ENCODE measurements around the gene NUP58. TPM values are rescaled to one million over a fixed set of nuclear protein-coding genes. Genes with fewer than 3 reads are reported as not detected.

The NUP58 gene, protein sequence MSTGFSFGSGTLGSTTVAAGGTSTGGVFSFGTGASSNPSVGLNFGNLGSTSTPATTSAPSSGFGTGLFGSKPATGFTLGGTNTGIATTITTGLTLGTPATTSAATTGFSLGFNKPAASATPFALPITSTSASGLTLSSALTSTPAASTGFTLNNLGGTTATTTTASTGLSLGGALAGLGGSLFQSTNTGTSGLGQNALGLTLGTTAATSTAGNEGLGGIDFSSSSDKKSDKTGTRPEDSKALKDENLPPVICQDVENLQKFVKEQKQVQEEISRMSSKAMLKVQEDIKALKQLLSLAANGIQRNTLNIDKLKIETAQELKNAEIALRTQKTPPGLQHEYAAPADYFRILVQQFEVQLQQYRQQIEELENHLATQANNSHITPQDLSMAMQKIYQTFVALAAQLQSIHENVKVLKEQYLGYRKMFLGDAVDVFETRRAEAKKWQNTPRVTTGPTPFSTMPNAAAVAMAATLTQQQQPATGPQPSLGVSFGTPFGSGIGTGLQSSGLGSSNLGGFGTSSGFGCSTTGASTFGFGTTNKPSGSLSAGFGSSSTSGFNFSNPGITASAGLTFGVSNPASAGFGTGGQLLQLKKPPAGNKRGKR
- total RNA-seq: 56.5 and 61.5 TPM in 2 replicates
- long read RNA-seq, full-length matches to known transcripts: 84 of 111 reads
- long read RNA-seq, partial matches to known transcripts: 9 of 111 reads
- long read RNA-seq, other reads (novel, unspliced or antisense): 18 of 111 reads

DNA sequence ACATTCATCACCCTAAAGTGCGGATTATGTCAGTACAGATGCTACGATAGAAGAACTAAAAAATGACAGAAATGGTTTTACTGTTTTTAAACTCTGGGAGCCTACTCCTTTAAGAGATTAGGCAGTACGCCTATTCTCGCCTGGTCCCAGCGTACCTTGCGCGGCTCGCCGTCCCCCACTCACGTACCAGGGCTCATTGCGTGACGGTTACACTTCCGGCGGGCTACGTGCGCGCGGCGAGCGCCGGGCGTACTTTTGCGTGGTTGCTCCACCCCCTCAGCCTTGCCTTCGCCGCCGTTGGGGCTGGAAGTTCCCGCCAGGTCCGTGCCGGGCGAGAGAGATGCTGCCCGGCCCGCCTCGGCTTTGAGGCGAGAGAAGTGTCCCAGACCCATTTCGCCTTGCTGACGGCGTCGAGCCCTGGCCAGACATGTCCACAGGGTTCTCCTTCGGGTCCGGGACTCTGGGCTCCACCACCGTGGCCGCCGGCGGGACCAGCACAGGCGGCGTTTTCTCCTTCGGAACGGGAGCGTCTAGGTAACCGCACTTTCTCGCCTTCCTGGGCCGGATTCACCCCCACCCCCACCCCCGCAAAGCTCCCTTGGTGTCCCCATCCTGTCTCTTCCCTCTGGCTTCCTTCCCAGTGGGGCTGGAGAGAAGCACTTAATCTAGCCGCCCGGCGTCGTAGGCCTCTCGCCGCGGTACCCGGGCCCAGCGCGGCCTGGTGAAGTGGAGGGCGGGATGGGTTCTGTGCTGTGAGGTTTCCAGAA is at the start of gene NUP58:
TSS of gene NUP58 (plus strand) at position 279 of the 767 bp plus-strand sequence. CDS start at position 428, 149 bp downstream.
- peaks cover 31% of the 10 kb centered on the region for H3K27me3 Mint-ChIP-seq
- H3K4me3 Mint-ChIP-seq (ENCODE audit: low read depth): peak within 1 kb of the TSS; percentile 89
- no peaks in the 10 kb centered on the region for H3K9me3 Mint-ChIP-seq (ENCODE audit: low read depth)
- H3K4me1 Mint-ChIP-seq (ENCODE audit: low read depth): peaks cover 14% of the 10 kb centered on the region
- TF ChIP-seq, protein P1, sequence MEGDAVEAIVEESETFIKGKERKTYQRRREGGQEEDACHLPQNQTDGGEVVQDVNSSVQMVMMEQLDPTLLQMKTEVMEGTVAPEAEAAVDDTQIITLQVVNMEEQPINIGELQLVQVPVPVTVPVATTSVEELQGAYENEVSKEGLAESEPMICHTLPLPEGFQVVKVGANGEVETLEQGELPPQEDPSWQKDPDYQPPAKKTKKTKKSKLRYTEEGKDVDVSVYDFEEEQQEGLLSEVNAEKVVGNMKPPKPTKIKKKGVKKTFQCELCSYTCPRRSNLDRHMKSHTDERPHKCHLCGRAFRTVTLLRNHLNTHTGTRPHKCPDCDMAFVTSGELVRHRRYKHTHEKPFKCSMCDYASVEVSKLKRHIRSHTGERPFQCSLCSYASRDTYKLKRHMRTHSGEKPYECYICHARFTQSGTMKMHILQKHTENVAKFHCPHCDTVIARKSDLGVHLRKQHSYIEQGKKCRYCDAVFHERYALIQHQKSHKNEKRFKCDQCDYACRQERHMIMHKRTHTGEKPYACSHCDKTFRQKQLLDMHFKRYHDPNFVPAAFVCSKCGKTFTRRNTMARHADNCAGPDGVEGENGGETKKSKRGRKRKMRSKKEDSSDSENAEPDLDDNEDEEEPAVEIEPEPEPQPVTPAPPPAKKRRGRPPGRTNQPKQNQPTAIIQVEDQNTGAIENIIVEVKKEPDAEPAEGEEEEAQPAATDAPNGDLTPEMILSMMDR (IDR thresholded peaks at IDR 0.05; ENCODE audit: unreplicated experiment): no peak
- peaks cover 2% of the 10 kb centered on the region for H3K36me3 Mint-ChIP-seq (ENCODE audit: insufficient read depth)
- peak; percentile 76 for DNase-seq (ENCODE audit: low spot score, unreplicated experiment)
- H3K27ac Mint-ChIP-seq: peak within 1 kb of the TSS; percentile 76

DNA sequence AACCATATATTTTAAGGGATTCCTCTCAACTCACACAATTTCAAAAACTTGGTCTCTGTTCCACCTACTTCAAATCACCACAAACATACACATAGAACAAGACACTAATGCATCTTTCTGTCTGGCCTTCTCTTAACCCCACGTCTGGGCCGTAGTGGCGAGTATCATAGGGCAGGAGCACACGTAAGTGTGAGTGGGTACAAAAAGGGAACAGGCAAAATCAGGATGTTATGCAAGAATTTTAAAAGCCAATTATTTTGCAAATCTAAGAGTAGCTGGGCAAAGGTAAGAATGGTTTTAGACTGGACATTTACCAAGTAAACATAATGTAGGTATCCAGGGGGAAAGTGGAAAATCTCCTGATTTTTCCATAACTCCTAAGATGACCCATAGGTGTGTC is 49.2 kb upstream of the NUP58 start:
- TF ChIP-seq, protein P1 (IDR thresholded peaks at IDR 0.05; ENCODE audit: unreplicated experiment): no peak
- Mint-ChIP-seq H3K27ac (no peak overlapping the region), H3K36me3 (ENCODE audit: insufficient read depth) (peaks cover 10% of the 10 kb centered on the region), H3K27me3 (no peaks in the 10 kb centered on the region), H3K4me3 (ENCODE audit: low read depth) (no peak overlapping the region), H3K4me1 (ENCODE audit: low read depth) (peaks cover 4% of the 10 kb centered on the region), H3K9me3 (ENCODE audit: low read depth) (no peaks in the 10 kb centered on the region)
- no peak for DNase-seq (ENCODE audit: low spot score, unreplicated experiment)

DNA sequence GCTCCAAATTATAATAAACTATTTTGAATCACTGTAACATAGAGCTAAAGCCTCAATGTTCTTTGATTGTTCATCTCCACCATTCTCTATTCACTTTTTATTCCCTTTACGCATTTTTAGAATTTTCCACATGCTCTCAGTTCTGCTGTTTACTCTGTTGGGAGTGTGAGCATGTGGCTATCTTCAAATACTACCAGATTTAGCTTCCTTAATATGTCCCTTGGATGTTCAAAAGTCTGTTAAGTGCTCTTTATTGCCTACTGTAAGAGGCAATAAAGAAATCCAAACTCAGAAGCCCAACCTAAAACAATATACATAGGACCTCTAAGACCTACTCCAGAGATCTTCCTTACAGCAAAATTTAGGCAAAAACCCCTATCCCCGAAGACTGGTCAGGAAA is 48.7 kb upstream of the NUP58 start:
- H3K27ac Mint-ChIP-seq: peak overlapping the region; percentile 29
- no peak for DNase-seq (ENCODE audit: low spot score, unreplicated experiment)
- H3K4me3 Mint-ChIP-seq (ENCODE audit: low read depth): no peak overlapping the region
- no peaks in the 10 kb centered on the region for H3K9me3 Mint-ChIP-seq (ENCODE audit: low read depth)
- peaks cover 14% of the 10 kb centered on the region for H3K36me3 Mint-ChIP-seq (ENCODE audit: insufficient read depth)
- peaks cover 4% of the 10 kb centered on the region for H3K4me1 Mint-ChIP-seq (ENCODE audit: low read depth)
- no peaks in the 10 kb centered on the region for H3K27me3 Mint-ChIP-seq
- TF ChIP-seq, protein P1 (IDR thresholded peaks at IDR 0.05; ENCODE audit: unreplicated experiment): no peak

DNA sequence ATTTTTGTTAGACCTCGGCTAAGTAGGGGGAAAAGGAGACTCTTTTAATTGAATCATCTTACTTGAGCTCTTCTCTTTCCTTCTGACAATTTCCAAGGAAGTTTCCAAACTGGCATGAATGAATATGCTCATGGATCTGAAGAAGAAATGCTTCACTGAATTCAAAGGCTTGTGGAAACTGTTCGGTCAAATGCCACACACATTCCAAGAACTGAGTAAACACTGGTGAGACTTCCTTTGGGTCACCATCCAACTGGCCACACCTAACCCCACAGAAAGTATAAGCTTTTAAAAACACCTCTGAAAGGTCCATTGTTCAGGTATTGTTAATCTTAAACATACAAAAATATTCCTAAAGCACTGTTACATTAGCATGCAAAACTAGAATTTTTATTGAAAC is 47.7 kb upstream of the NUP58 start:
- H3K4me3 Mint-ChIP-seq (ENCODE audit: low read depth): no peak overlapping the region

More for the DNA sequence above, 47.7 kb upstream of the NUP58 start:
- DNase-seq (ENCODE audit: low spot score, unreplicated experiment): no peak
- no peaks in the 10 kb centered on the region for H3K27me3 Mint-ChIP-seq
- peak overlapping the region; percentile 76 for H3K27ac Mint-ChIP-seq
- H3K9me3 Mint-ChIP-seq (ENCODE audit: low read depth): no peaks in the 10 kb centered on the region
- TF ChIP-seq, protein P1 (IDR thresholded peaks at IDR 0.05; ENCODE audit: unreplicated experiment): no peak
- H3K4me1 Mint-ChIP-seq (ENCODE audit: low read depth): peaks cover 4% of the 10 kb centered on the region
- peaks cover 14% of the 10 kb centered on the region for H3K36me3 Mint-ChIP-seq (ENCODE audit: insufficient read depth)

All from progenitor cell of endocrine pancreas (in vitro differentiated cells).